Upper lobe of left lung (tissue), 6 donors: ENCODE data around the gene RPUSD4. TPM values are rescaled to one million over a fixed set of nuclear protein-coding genes. Genes with fewer than 3 reads are reported as not detected.
A peak's percentile ranks its signal among the peaks of the same experiment; 100 is the strongest.

ENCODE experiments used
- ATAC-seq, 2 donors: fragments of 200-7000 bp; cut with Tn5 transposase; one replicate each; pipeline ENCODE4 v1.9.1; 2022; ENCODE audit warnings: mild to moderate bottlenecking in 2 of 2, moderate library complexity in 2 of 2; ENCODE audit not compliant: low FRiP score in 2 of 2
- DNase-seq, 2 donors: peaks; one replicate each; pipeline ENCODE4 v3.0.0-alpha.2; 2019 to 2020
- H3K27ac ChIP-seq, 4 donors: fragments of 200-600 bp; sonication (generic); one replicate each; pipeline ENCODE4 v1.5.1; 2016 to 2019
- H3K27me3 ChIP-seq, 4 donors: fragments of 200-600 bp; sonication (generic); one replicate each; pipeline ENCODE4 v1.5.1; 2017 to 2019
- H3K36me3 ChIP-seq, 4 donors: fragments of 200-600 bp; sonication (generic); one replicate each; pipeline ENCODE4 v1.5.1; 2016 to 2019
- H3K4me1 ChIP-seq, 4 donors: fragments of 200-600 bp; sonication (generic); one replicate each; pipeline ENCODE4 v1.5.1; 2018 to 2019
- H3K4me3 ChIP-seq, 4 donors: fragments of 200-600 bp; sonication (generic); one replicate each; pipeline ENCODE4 v1.5.1; 2017 to 2019; ENCODE audit warnings: mild to moderate bottlenecking in 2 of 4, moderate library complexity in 1 of 4
- H3K9me3 ChIP-seq, 4 donors: fragments of 200-600 bp; sonication (generic); one replicate each; pipeline ENCODE4 v1.5.1; 2018 to 2019
- CTCF ChIP-seq, 6 experiments: fragments of 450-650 bp in 4 of 6; fragments of 200-600 bp in 2 of 6; sonication (generic) in 2 of 6; IDR thresholded peaks; one replicate each; pipeline ENCODE4 v1.5.1; 2016 to 2019; ENCODE audit warnings: antibody characterized with exemption in 6 of 6
- EP300 ChIP-seq, 4 donors: sonication (generic); formaldehyde crosslinking; IDR thresholded peaks; one replicate each; pipeline ENCODE4 v1.5.1; 2017; ENCODE audit warnings: antibody characterized with exemption in 4 of 4, control low read depth in 2 of 4
- POLR2A ChIP-seq, 4 donors: fragments of 450-650 bp; IDR thresholded peaks; one replicate each; pipeline ENCODE4 v1.5.1; 2016 to 2017; ENCODE audit warnings: antibody characterized with exemption in 4 of 4, mild to moderate bottlenecking in 2 of 4
- POLR2AphosphoS5 ChIP-seq, 2 donors: sonication (generic); formaldehyde crosslinking; IDR thresholded peaks; one replicate each; pipeline ENCODE4 v1.5.1; 2017; ENCODE audit warnings: antibody characterized with exemption in 2 of 2
- WGBS, 2 donors: methylation state at CpG; one replicate each; pipeline ENCODE4 v1.1.5; 2017 to 2018; 5-methylcytosine and 5-hydroxymethylcytosine counted together
- total RNA-seq, 6 donors: library from RNA; depleted of rRNA in 4 of 6; stranded (reverse); fragments of >200 nt in 4 of 6; gene quantifications; one replicate each; pipeline versions ENCODE4 v1.1.0 to v1.2.1, GENCODE V29; 2016 to 2021
- donor health status: DM: no; HTN: no; CAD: no; lungs with moderate emphysema.
- donor health status: DM: no; HTN: yes; CAD: no; lungs with severe emphysema.

Gene RPUSD4
- total RNA-seq, 6 donors from 2014 or later: 13.7 to 32.5 (median 20.5) TPM

- Histone ChIP-seq H3K4me3 (no peak overlapping the region), H3K36me3 (no peaks in the 10 kb centered on the region), H3K4me1 (no peaks in the 10 kb centered on the region), H3K27me3 (no peaks in the 10 kb centered on the region), H3K9me3 (no peaks in the 10 kb centered on the region), H3K27ac (no peak overlapping the region)
- WGBS, 2 donors: 87 to 89% methylated on average over 8 of the region's 8 CpGs
- DNase-seq: no peak
- no peak for TF ChIP-seq CTCF (IDR thresholded peaks at IDR 0.05)
- ATAC-seq: no peak
Measured at GRCh38 chr11:126164781-126165180, 46.7 kb downstream of the RPUSD4 start.

- Histone ChIP-seq H3K4me3 (no peak overlapping the region), H3K27ac (no peak overlapping the region), H3K4me1 (no peaks in the 10 kb centered on the region), H3K27me3 (no peaks in the 10 kb centered on the region), H3K9me3 (no peaks in the 10 kb centered on the region), H3K36me3 (no peaks in the 10 kb centered on the region)
- ATAC-seq: no peak
- TF ChIP-seq EP300 (IDR thresholded peaks at IDR 0.05) (no peak), POLR2AphosphoS5 (IDR thresholded peaks at IDR 0.05) (no peak), POLR2A (IDR thresholded peaks at IDR 0.05) (no peak), CTCF (IDR thresholded peaks at IDR 0.05) (no peak)
- 72 to 73% methylated on average over 4 to 9 of the region's 9 CpGs for WGBS, 2 donors
- no peak for DNase-seq
Measured at GRCh38 chr11:126163779-126164178, 47.7 kb downstream of the RPUSD4 start.

GRCh38 chr11:126163074-126163700 lies 48.3 kb downstream of the RPUSD4 start:
- DNase-seq: no peak
- no peak for TF ChIP-seq EP300 (IDR thresholded peaks at IDR 0.05)
- no peak for TF ChIP-seq POLR2A (IDR thresholded peaks at IDR 0.05)
- TF ChIP-seq CTCF (IDR thresholded peaks at IDR 0.05): no peak
- TF ChIP-seq POLR2AphosphoS5 (IDR thresholded peaks at IDR 0.05): no peak
- H3K4me3 ChIP-seq: no peak overlapping the region
- no peak overlapping the region for H3K27ac ChIP-seq
- H3K9me3 ChIP-seq: no peaks in the 10 kb centered on the region
- no peaks in the 10 kb centered on the region for H3K27me3 ChIP-seq
- H3K4me1 ChIP-seq: no peaks in the 10 kb centered on the region
- WGBS, 2 donors: 63 to 67% methylated on average over 17 to 22 of the region's 22 CpGs
- peak in 1 of 2 donors; percentile 57 for ATAC-seq
- H3K36me3 ChIP-seq: no peaks in the 10 kb centered on the region

- H3K4me3 ChIP-seq: no peak overlapping the region
- H3K36me3 ChIP-seq: no peaks in the 10 kb centered on the region
- no peaks in the 10 kb centered on the region for H3K9me3 ChIP-seq
- WGBS, 2 donors: 85 to 90% methylated on average over 5 to 14 of the region's 14 CpGs
- no peak overlapping the region for H3K27ac ChIP-seq
- ATAC-seq: no peak
- TF ChIP-seq CTCF (IDR thresholded peaks at IDR 0.05) (no peak), EP300 (IDR thresholded peaks at IDR 0.05) (no peak), POLR2AphosphoS5 (IDR thresholded peaks at IDR 0.05) (no peak), POLR2A (IDR thresholded peaks at IDR 0.05) (no peak)
- H3K4me1 ChIP-seq: no peaks in the 10 kb centered on the region
- no peak for DNase-seq
- H3K27me3 ChIP-seq: no peaks in the 10 kb centered on the region
Measured at GRCh38 chr11:126162306-126163030, 49.0 kb downstream of the RPUSD4 start.

- H3K36me3 ChIP-seq: no peaks in the 10 kb centered on the region
- H3K27ac ChIP-seq: no peak overlapping the region
- H3K4me3 ChIP-seq: no peak overlapping the region
- DNase-seq (no peak), ATAC-seq (no peak)
- H3K27me3 ChIP-seq: no peaks in the 10 kb centered on the region
- WGBS, 2 donors: 87 to 94% methylated on average over 6 to 7 of the region's 7 CpGs
- no peaks in the 10 kb centered on the region for H3K4me1 ChIP-seq
- TF ChIP-seq POLR2AphosphoS5 (IDR thresholded peaks at IDR 0.05) (no peak), POLR2A (IDR thresholded peaks at IDR 0.05) (no peak), EP300 (IDR thresholded peaks at IDR 0.05) (no peak), CTCF (IDR thresholded peaks at IDR 0.05) (no peak)
- H3K9me3 ChIP-seq: no peaks in the 10 kb centered on the region
Measured at GRCh38 chr11:126161023-126161391, 50.4 kb downstream of the RPUSD4 start.
